ENCODE data around the gene SEPTIN12.

SEPTIN12 gene

GRCh38 chr16:4733211-4733742 is 54.9 kb downstream of the SEPTIN12 start:
- in situ Hi-C loops (cut with MboI; ENCODE audit: low sequenced_read_pairs): no loop called here

- in situ Hi-C loops (cut with MboI; ENCODE audit: low sequenced_read_pairs): no loop called here
These were observed 58.3 kb downstream of the SEPTIN12 start for GRCh38 chr16:4729876-4730275.

- in situ Hi-C loops (cut with MboI; ENCODE audit: low sequenced_read_pairs): no loop called here
These were observed 59.5 kb downstream of the SEPTIN12 start for GRCh38 chr16:4728676-4729075.
